ENCODE data around the gene IQCK. TPM values are rescaled to one million over a fixed set of nuclear protein-coding genes. Genes with fewer than 3 reads are reported as not detected.

The IQCK gene
- total RNA-seq, 1 experiment from 2014 or later: 15.5 TPM

DNA sequence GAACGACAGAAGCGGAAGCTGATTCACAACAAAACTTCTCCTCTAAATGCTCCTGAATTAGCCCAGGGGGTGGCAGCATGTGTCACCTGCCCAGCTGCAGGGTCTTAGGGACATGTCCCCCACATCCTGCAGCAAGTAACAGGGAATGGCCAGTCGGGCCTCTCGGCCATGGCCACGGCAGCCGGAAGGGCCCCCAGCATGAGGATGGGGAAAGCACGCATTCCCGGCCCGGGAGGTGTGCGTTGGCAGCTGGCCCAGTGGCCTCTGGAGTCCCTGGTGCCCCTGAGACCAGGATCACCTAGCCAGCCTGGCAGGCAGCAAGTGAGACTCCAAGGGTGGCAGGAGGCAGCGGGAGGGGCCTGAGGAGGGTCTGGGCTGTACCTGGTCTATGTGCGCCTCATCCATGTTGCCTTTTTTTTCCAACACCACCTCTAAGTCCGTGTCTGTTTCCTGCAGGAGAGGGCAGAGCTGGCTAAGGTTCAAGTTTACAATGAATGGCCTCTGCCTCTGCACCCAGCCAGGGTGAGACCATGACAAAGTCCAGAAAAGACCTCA lies 7.0 kb upstream of the IQCK start:
- H3K4me3 ChIP-seq (ENCODE audit: low read depth in 2 of 2, low read length in 2 of 2): no peak overlapping the region
- ChIA-PET CTCF (interaction anchor here (0.7 kb wide), 1 partner anchor 626 kb away, joined by 6 read pairs; no protein-coding TSS in a partner anchor), POLR2A (no interaction called here)
- peaks cover 8% of the 10 kb centered on the region; the same call in 1 of the 2 replicates for H3K36me3 ChIP-seq (ENCODE audit: control insufficient read depth, insufficient read depth, low read length)
- no peak overlapping the region for H3K27ac ChIP-seq (ENCODE audit: low read length)
- H3K4me1 ChIP-seq (ENCODE audit: control insufficient read depth, insufficient read depth, low read length): no peaks in the 10 kb centered on the region
- in situ Hi-C loops (cut with HindIII; ENCODE audit: low pct_unique_long_range_greater_than_20kb, low sequenced_read_pairs): no loop called here
- BruUV-seq (replicated peaks): no TSS peak
- no peak for ATAC-seq
- no peak for DNase-seq (ENCODE audit: low read depth, low spot score)
- no peaks in the 10 kb centered on the region for H3K27me3 ChIP-seq (ENCODE audit: control insufficient read depth, insufficient read depth, low read length)
- intact Hi-C loops (cut with micrococcal nuclease; ENCODE audit: unreplicated experiment): no loop called here
- TF ChIP-seq POLR2AphosphoS5 (IDR thresholded peaks at IDR 0.05; ENCODE audit: low read depth, low read length) (no peak), TCF7L2 (IDR thresholded peaks at IDR 0.05; ENCODE audit: low read depth, low read length) (no peak), REST (IDR thresholded peaks at IDR 0.05; ENCODE audit: insufficient read depth in 1 of 2, low read depth in 2 of 2, low read length in 1 of 2) (no peak), SIN3A (IDR thresholded peaks at IDR 0.05; ENCODE audit: borderline replicate concordance, insufficient read depth, low read depth, low read length) (no peak)
- TF ChIP-seq, protein P1, sequence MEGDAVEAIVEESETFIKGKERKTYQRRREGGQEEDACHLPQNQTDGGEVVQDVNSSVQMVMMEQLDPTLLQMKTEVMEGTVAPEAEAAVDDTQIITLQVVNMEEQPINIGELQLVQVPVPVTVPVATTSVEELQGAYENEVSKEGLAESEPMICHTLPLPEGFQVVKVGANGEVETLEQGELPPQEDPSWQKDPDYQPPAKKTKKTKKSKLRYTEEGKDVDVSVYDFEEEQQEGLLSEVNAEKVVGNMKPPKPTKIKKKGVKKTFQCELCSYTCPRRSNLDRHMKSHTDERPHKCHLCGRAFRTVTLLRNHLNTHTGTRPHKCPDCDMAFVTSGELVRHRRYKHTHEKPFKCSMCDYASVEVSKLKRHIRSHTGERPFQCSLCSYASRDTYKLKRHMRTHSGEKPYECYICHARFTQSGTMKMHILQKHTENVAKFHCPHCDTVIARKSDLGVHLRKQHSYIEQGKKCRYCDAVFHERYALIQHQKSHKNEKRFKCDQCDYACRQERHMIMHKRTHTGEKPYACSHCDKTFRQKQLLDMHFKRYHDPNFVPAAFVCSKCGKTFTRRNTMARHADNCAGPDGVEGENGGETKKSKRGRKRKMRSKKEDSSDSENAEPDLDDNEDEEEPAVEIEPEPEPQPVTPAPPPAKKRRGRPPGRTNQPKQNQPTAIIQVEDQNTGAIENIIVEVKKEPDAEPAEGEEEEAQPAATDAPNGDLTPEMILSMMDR (IDR thresholded peaks at IDR 0.05): no peak
- no peaks in the 10 kb centered on the region for H3K9me3 ChIP-seq (ENCODE audit: control insufficient read depth, insufficient read depth, low read depth, low read length)

DNA sequence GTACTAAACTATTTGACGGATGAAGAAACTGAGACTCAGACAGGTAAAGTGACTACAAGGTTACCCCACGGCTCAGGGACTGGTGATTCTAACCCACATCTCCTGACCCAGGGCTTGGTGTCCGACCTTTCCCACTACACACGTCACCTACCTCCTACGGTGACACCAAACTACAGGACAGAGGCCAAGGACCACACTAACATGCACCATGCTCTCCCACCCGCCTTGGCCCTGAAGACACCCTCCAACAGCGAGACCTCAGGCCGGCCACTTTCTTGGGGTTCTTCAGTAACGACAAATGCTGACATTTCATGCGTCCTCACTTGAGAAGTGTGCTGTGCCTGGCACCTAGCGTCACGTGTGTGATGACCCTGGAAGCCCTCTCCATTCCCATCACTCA lies 6.4 kb upstream of the IQCK start:
- DNase-seq (ENCODE audit: low read depth, low spot score) (no peak), ATAC-seq (no peak)
- CTCF ChIA-PET: no interaction called here
- Histone ChIP-seq H3K27ac (ENCODE audit: low read length) (no peak overlapping the region), H3K4me3 (ENCODE audit: low read depth in 2 of 2, low read length in 2 of 2) (no peak overlapping the region), H3K27me3 (ENCODE audit: control insufficient read depth, insufficient read depth, low read length) (no peaks in the 10 kb centered on the region), H3K9me3 (ENCODE audit: control insufficient read depth, insufficient read depth, low read depth, low read length) (no peaks in the 10 kb centered on the region), H3K4me1 (ENCODE audit: control insufficient read depth, insufficient read depth, low read length) (0 out of 2 replicates have a peak, but pooled peaks cover 3% of the 10 kb centered on the region), H3K36me3 (ENCODE audit: control insufficient read depth, insufficient read depth, low read length) (peaks cover 6% of the 10 kb centered on the region; the same call in 1 of the 2 replicates)
- in situ Hi-C loops (cut with HindIII; ENCODE audit: low pct_unique_long_range_greater_than_20kb, low sequenced_read_pairs): no loop called here
- BruUV-seq (replicated peaks): no TSS peak
- POLR2A ChIA-PET: no interaction called here
- TF ChIP-seq SIN3A (IDR thresholded peaks at IDR 0.05; ENCODE audit: borderline replicate concordance, insufficient read depth, low read depth, low read length): no peak
- TF ChIP-seq, protein P1 (IDR thresholded peaks at IDR 0.05): no peak
- TF ChIP-seq POLR2AphosphoS5 (IDR thresholded peaks at IDR 0.05; ENCODE audit: low read depth, low read length): no peak
- TF ChIP-seq TCF7L2 (IDR thresholded peaks at IDR 0.05; ENCODE audit: low read depth, low read length): no peak
- no peak for TF ChIP-seq REST (IDR thresholded peaks at IDR 0.05; ENCODE audit: insufficient read depth in 1 of 2, low read depth in 2 of 2, low read length in 1 of 2)
- intact Hi-C loops (cut with micrococcal nuclease; ENCODE audit: unreplicated experiment): no loop called here

Data from Panc1 (cell line).